Measurements from ENCODE around the gene MAD1L1.

The MAD1L1 gene

DNA sequence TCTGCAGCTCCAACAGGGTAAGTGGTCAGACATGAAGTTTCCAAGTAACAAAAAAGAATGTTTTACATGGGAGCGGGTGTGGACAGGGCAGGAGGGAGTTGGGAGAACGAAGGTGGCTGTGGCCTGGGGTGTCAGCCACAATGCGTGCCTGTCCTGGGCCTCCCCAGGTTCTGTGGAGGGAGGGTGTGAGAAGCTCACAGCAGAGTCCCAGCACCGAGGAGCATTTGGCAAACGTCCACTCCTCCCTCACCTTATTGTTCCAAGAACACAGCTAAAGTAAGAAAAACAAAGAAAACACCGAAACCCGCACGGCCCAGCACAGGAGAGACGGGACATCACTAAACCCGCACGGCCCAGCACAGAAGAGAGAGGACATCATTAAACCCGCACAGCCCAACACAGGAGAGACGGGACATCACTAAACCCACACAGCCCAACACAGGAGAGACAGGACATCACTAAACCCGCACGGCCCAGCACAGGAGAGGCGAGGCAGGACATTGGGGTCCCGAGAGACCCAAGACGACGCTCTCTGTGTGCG is 226.4 kb downstream of the MAD1L1 start:
- Histone ChIP-seq H4K20me1 (ENCODE audit: insufficient read depth) (no peaks in the 10 kb centered on the region), H3K9ac (no peak overlapping the region), H3K79me2 (ENCODE audit: insufficient read depth, low read depth) (no peaks in the 10 kb centered on the region), H3K4me1 (ENCODE audit: low read depth, poor library complexity, severe bottlenecking) (no peaks in the 10 kb centered on the region), H3K4me3 (IDR thresholded peaks at IDR 0.05; ENCODE audit: insufficient read depth, low read depth, low read length) (no peak overlapping the region), H3K36me3 (ENCODE audit: insufficient read depth) (no peaks in the 10 kb centered on the region), H2AFZ (ENCODE audit: low read depth) (no peak overlapping the region), H3K27ac (no peak overlapping the region), H3K27me3 (ENCODE audit: insufficient read depth, low read depth) (no peaks in the 10 kb centered on the region), H3K4me2 (no peak overlapping the region)
- TF ChIP-seq, protein P1, sequence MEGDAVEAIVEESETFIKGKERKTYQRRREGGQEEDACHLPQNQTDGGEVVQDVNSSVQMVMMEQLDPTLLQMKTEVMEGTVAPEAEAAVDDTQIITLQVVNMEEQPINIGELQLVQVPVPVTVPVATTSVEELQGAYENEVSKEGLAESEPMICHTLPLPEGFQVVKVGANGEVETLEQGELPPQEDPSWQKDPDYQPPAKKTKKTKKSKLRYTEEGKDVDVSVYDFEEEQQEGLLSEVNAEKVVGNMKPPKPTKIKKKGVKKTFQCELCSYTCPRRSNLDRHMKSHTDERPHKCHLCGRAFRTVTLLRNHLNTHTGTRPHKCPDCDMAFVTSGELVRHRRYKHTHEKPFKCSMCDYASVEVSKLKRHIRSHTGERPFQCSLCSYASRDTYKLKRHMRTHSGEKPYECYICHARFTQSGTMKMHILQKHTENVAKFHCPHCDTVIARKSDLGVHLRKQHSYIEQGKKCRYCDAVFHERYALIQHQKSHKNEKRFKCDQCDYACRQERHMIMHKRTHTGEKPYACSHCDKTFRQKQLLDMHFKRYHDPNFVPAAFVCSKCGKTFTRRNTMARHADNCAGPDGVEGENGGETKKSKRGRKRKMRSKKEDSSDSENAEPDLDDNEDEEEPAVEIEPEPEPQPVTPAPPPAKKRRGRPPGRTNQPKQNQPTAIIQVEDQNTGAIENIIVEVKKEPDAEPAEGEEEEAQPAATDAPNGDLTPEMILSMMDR (conservative IDR thresholded peaks at IDR 0.05; ENCODE audit: low read depth, low read length) = no peak

DNA sequence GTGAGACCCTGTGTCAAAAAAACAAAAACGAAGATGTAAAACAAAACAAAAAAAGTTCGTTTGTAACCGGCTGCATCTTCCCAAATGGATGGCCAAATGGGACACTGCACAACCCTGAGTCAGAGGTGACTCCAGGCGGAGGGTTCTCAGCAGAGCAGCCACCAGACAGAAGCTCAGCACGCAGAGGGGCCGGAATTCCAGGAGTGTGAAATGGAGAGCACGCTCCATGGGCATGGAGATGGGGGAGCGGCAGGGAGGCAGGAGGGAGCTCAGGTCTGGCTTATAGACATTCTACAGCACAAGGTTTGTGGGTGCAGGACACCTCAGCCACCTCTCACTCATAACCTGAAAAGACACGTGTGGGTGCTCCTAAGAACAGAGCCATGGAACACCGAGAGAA is 227.0 kb downstream of the MAD1L1 start:
- Histone ChIP-seq H2AFZ (ENCODE audit: low read depth) (no peak overlapping the region), H3K27ac (no peak overlapping the region), H3K4me3 (IDR thresholded peaks at IDR 0.05; ENCODE audit: insufficient read depth, low read depth, low read length) (no peak overlapping the region), H3K9ac (no peak overlapping the region), H4K20me1 (ENCODE audit: insufficient read depth) (no peaks in the 10 kb centered on the region), H3K79me2 (ENCODE audit: insufficient read depth, low read depth) (no peaks in the 10 kb centered on the region), H3K4me1 (ENCODE audit: low read depth, poor library complexity, severe bottlenecking) (no peaks in the 10 kb centered on the region), H3K27me3 (ENCODE audit: insufficient read depth, low read depth) (no peaks in the 10 kb centered on the region), H3K36me3 (ENCODE audit: insufficient read depth) (no peaks in the 10 kb centered on the region), H3K4me2 (no peak overlapping the region)
- TF ChIP-seq, protein P1 (conservative IDR thresholded peaks at IDR 0.05; ENCODE audit: low read depth, low read length) = no peak

DNA sequence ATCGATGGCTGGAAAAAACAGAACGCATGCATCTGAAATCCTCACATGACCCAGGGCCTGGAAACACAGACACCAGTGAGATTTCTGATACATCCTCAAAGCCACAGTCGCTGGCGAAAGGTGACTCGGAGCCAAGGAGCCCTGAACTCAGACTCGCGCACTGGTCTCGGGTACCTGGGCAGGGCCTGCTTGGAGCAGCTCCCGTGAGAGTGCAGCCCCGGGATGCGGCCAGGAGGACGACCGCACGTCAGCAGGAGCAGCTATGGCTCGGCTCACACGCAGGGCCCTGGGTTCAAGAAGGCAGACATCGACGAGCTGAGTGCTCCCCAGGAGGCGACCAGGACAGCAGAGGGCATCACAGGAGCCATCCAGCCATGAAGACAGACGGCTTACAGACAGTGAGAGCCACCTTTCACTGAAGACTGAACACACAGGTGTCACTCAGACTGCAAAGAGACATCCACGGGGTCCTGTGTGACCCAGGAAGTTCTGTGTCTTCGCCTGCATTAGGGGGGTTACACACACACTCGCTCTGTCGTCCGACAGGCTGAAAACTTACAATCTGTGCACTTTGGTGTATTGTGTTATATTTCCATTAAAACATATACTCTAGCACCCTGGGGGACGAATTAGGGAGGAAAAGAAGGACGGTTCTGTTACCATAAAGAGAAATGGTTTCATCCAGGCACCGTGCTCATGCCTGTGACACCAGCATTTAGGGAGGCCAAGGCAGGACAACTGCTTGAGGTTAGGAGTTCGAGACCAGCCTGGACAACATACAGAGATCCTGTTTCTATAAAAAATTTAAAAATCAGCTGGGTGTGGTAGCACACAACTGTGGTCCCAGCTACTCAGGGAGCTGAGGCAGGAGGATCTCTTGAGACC is 227.7 kb downstream of the MAD1L1 start:
- H3K79me2 ChIP-seq (ENCODE audit: insufficient read depth, low read depth) = no peaks in the 10 kb centered on the region
- H2AFZ ChIP-seq (ENCODE audit: low read depth) = no peak overlapping the region
- no peaks in the 10 kb centered on the region for H4K20me1 ChIP-seq (ENCODE audit: insufficient read depth)
- H3K36me3 ChIP-seq (ENCODE audit: insufficient read depth) = no peaks in the 10 kb centered on the region
- TF ChIP-seq, protein P1 (conservative IDR thresholded peaks at IDR 0.05; ENCODE audit: low read depth, low read length) = no peak
- no peak overlapping the region for H3K9ac ChIP-seq
- no peak overlapping the region for H3K4me2 ChIP-seq
- H3K4me1 ChIP-seq (ENCODE audit: low read depth, poor library complexity, severe bottlenecking) = no peaks in the 10 kb centered on the region
- H3K4me3 ChIP-seq (IDR thresholded peaks at IDR 0.05; ENCODE audit: insufficient read depth, low read depth, low read length) = no peak overlapping the region
- no peak overlapping the region for H3K27ac ChIP-seq
- no peaks in the 10 kb centered on the region for H3K27me3 ChIP-seq (ENCODE audit: insufficient read depth, low read depth)

DNA sequence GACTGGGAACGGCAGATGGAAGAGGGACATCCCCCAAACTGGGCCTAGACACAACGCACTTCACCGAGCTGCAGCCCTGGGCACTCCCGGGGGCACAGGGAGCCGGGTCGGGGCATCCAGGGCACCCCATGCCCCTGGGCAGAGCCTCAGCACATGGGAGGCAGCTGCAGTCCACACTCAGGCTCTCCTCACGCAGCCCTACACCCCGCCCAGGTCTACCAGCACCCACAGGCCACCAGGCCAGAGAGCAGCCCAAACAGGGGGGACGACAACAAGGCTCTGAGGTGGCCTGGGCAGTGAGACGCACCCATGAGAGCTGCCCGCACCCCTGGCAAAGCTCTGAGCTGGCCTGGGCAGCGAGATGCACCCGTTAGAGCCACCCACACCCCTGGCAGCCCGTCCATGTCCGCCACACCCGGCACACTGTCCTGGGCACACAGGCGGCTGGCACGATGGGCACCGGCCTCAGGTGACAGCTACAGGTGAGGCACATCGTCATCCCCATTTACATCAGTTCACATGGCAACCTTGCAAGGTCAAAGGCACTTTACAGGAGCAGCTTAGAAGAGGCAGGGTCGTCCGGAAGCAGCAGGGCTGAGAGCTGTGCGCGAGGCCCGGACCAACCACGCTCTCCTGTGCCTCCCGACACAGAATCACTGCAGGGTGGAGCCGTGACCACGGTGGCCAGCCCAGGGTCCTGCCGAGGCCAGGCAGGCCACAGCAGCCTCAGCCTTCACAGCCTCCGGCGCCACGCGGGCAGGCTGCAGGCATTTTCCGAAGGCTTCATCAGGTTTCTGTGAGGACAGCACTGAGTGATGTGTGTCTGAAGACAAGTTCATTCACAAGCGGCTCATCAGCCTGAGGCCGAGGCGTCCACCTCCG is 228.6 kb downstream of the MAD1L1 start:
- H3K36me3 ChIP-seq (ENCODE audit: insufficient read depth) = no peaks in the 10 kb centered on the region
- H3K27me3 ChIP-seq (ENCODE audit: insufficient read depth, low read depth) = no peaks in the 10 kb centered on the region
- H3K4me1 ChIP-seq (ENCODE audit: low read depth, poor library complexity, severe bottlenecking) = no peaks in the 10 kb centered on the region
- H3K79me2 ChIP-seq (ENCODE audit: insufficient read depth, low read depth) = no peaks in the 10 kb centered on the region
- H3K27ac ChIP-seq = no peak overlapping the region
- no peaks in the 10 kb centered on the region for H4K20me1 ChIP-seq (ENCODE audit: insufficient read depth)
- TF ChIP-seq, protein P1 (conservative IDR thresholded peaks at IDR 0.05; ENCODE audit: low read depth, low read length) = no peak
- H2AFZ ChIP-seq (ENCODE audit: low read depth) = no peak overlapping the region
- no peak overlapping the region for H3K9ac ChIP-seq
- H3K4me3 ChIP-seq (IDR thresholded peaks at IDR 0.05; ENCODE audit: insufficient read depth, low read depth, low read length) = no peak overlapping the region
- H3K4me2 ChIP-seq = no peak overlapping the region
